ENCODE data around the gene ZBTB1. TPM values are rescaled to one million over a fixed set of nuclear protein-coding genes. Genes with fewer than 3 reads are reported as not detected.

The ZBTB1 gene
- total RNA-seq, 1 donor from 2014 or later = 46.1 TPM

DNA sequence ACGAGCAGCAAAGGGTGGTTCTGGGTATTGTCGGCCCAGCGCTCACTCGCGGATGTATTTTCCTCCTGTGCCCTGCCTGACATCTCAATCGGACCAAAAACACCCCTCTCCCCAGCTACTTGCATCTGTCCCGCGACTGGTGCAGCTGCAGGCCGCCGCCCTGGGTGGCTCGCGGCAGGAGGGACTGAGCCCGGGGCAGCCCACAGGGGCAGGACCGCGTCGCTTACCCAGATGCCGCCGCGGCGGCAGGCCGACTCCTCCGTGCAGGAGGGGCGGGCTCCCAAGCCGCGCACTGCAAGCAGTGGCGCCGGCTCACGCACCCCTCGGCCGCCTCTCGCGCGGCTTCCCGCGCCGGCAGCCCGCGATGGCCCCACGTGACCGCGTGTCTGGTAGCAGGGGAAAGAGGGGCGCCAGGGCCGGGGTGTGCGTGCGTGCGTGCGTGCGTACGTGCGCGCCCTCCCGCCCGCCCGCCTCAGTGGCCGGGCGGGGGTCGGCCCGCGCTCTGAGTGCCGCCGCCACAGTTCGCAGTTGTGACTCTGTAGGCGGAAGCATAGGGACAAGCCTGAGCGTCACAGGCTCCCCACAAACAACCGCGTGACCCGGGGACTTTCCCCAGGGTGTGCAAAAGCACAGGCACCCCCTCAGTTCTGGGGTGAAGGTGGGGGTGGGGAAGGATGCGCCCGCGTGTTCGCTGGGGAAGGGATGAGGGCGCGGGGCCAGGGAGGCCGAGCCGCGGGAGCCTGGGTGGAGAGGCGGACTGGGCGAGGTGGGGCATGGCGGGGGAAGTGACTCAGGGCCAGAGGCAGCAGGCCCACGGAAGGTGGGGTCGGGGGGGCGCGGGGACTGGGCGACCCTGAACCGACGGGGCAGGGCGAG is 898 bp upstream of the ZBTB1 start, which contains the start of gene ZBTB25:
TSS of gene ZBTB25 (minus strand) at position 405 of the 876 bp plus-strand sequence. CDS start 13,305 bp downstream, outside the sequence.
- no peaks in the 10 kb centered on the region for H3K9me3 ChIP-seq
- intact Hi-C loops (cut with DNase I) = no loop called here
- peaks cover 55% of the 10 kb centered on the region for H3K4me1 ChIP-seq
- ATAC-seq (peak; percentile 86 to 92), DNase-seq (peak; percentile 94)
- H3K27ac ChIP-seq = peak within 1 kb of the TSS; percentile 99
- no peaks in the 10 kb centered on the region for H3K36me3 ChIP-seq
- no peaks in the 10 kb centered on the region for H3K27me3 ChIP-seq (ENCODE audit: low read depth)
- TF ChIP-seq, protein P1, sequence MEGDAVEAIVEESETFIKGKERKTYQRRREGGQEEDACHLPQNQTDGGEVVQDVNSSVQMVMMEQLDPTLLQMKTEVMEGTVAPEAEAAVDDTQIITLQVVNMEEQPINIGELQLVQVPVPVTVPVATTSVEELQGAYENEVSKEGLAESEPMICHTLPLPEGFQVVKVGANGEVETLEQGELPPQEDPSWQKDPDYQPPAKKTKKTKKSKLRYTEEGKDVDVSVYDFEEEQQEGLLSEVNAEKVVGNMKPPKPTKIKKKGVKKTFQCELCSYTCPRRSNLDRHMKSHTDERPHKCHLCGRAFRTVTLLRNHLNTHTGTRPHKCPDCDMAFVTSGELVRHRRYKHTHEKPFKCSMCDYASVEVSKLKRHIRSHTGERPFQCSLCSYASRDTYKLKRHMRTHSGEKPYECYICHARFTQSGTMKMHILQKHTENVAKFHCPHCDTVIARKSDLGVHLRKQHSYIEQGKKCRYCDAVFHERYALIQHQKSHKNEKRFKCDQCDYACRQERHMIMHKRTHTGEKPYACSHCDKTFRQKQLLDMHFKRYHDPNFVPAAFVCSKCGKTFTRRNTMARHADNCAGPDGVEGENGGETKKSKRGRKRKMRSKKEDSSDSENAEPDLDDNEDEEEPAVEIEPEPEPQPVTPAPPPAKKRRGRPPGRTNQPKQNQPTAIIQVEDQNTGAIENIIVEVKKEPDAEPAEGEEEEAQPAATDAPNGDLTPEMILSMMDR (IDR thresholded peaks at IDR 0.05) = no peak
- peak within 1 kb of the TSS; percentile 78 for H3K4me3 ChIP-seq

DNA sequence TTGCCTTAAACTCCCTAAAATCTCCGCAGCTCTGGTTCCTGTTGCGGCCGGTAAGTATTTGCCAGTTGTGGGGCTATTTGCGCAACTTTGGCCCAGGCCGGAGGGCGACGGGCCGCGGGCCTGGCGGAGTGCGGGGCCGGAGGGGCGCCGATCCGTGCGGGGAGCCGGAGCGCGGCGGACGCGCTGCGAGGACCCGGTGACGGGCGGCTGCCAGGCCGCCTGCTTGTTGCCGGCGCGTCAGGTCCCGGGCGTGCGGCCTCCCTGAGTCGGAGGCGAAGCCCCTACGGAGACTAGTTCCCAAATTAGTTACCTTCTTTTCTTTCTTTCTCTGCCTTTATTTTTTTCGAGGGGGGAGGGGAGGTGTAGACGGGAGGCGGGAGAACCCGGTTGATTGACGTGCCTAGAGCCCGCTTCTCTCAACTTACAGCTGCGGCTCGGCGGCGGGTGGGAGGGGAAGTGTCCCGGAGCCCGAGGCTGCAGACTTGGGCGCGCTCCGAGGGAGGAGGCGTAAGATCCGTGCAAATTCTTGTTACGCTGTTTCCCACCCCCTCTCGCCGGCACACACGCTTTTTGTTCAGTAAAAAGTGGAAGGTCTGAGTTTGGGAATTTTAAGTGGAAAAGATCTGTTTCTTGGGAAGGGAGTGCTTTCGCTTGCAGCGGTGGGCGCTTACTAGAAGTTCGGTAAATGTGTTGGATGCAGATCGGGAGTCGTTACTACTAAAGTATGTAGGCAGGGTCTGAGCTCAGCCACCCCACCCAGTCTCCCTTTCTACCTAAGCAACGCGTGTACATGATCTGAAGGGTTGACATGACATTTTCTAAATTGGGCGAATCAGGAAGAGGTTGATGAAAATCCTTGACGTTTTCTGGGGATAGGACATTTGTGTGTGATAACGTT is 576 bp downstream of the ZBTB1 start:
- intact Hi-C loops (cut with DNase I) = no loop called here
- no peaks in the 10 kb centered on the region for H3K27me3 ChIP-seq (ENCODE audit: low read depth)

DNA sequence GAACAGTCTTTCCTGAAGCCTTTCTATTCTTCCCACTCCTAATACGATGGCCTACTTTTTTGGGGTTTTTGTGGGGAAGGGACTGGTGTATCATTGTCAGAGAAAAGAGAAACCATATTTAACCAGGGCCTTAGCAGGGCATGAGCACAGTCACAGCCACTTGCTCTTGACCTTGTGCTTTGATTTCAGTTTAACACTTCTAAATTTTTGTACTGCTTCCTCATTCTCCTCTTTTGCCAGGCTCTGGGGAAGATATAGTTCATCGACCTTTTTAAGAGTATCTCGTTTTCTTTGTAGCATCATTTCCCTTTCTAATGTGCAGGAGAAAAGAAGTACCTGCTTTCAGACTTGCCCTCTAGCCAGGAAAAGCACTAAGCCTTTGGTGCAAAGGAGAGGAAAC is 2.2 kb downstream of the ZBTB1 start:
- H3K4me3 ChIP-seq = peak overlapping the region; percentile 78
- ATAC-seq (no peak), DNase-seq (no peak)
- H3K36me3 ChIP-seq = no peaks in the 10 kb centered on the region
- H3K27me3 ChIP-seq (ENCODE audit: low read depth) = no peaks in the 10 kb centered on the region
- no peaks in the 10 kb centered on the region for H3K9me3 ChIP-seq
- intact Hi-C loops (cut with DNase I) = no loop called here
- TF ChIP-seq, protein P1 (IDR thresholded peaks at IDR 0.05) = no peak
- peak overlapping the region; percentile 37 for H3K27ac ChIP-seq
- H3K4me1 ChIP-seq = peaks cover 68% of the 10 kb centered on the region

More for the DNA sequence above, 576 bp downstream of the ZBTB1 start:
- H3K27ac ChIP-seq = peak overlapping the region; percentile 99
- TF ChIP-seq, protein P1 (IDR thresholded peaks at IDR 0.05) = no peak
- peak overlapping the region; percentile 78 for H3K4me3 ChIP-seq
- ATAC-seq (peak; percentile 70 to 74), DNase-seq (peak; percentile 94)
- peaks cover 64% of the 10 kb centered on the region for H3K4me1 ChIP-seq
- H3K36me3 ChIP-seq = no peaks in the 10 kb centered on the region
- H3K9me3 ChIP-seq = no peaks in the 10 kb centered on the region

DNA sequence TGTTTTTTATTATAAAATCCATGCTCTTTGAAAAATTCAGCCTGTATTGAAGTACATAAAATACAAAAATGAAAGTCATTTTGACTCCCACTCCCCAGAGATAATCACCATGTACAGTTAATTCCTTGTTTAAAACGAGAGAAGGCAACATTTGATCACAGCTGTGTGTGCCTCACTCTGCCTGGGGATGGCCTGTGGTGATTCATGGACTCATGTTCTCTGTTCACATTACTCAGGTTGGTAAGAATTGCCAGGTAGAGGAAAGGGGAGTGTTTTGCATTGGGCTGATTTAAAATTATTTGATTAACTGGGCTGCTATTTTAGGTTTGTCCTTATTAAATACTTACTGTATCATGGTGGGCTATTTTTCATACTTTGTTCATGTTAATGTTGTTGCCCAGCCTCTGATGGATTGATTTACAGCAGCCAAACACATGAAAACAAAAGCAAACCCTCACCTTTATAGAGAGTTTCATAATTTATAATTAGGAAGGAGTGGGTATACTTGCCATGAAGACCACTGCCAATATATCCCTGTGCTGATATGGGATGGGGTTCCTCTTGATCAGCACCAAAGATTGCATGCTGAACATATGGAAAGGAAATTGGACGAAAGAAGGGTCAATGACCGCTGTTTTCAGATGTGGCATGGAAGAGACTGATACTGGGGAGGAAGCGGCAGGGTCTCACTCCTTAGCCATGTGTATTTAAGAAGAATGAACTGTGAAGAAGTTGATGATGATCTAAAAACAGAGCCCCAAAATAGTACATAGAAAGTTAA is 3.0 kb downstream of the ZBTB1 start:
- no peak overlapping the region for H3K27ac ChIP-seq
- ATAC-seq (no peak), DNase-seq (no peak)
- H3K36me3 ChIP-seq = no peaks in the 10 kb centered on the region
- TF ChIP-seq, protein P1 (IDR thresholded peaks at IDR 0.05) = no peak
- H3K27me3 ChIP-seq (ENCODE audit: low read depth) = no peaks in the 10 kb centered on the region
- H3K4me1 ChIP-seq = peaks cover 66% of the 10 kb centered on the region
- intact Hi-C loops (cut with DNase I) = no loop called here
- no peak overlapping the region for H3K4me3 ChIP-seq
- H3K9me3 ChIP-seq = no peaks in the 10 kb centered on the region

Data from lower lobe of right lung (tissue), 2 donors.